Measurements from ENCODE around the gene TMEM37. TPM values are rescaled to one million over a fixed set of nuclear protein-coding genes. Genes with fewer than 3 reads are reported as not detected.
A peak's percentile ranks its signal among the peaks of the same experiment; 100 is the strongest.

Gene TMEM37
- total and polyA plus RNA-seq, 9 of the 15 experiments (the other 6 are each of a cell fraction or from before 2014, with no cell fraction given), result 0.03 to 0.64 (median 0.31) TPM; not detected in 1

GRCh38 chr2:119476301-119477112, 44.9 kb downstream of the TMEM37 start (continued):
- TF ChIP-seq PATZ1 (CRISPR knock-in tag; IDR thresholded peaks at IDR 0.05; ENCODE audit: borderline replicate concordance), result no peak
- no peak for TF ChIP-seq RERE (CRISPR knock-in tag; IDR thresholded peaks at IDR 0.05; ENCODE audit: borderline replicate concordance)
- no peak for TF ChIP-seq NCOA1 (IDR thresholded peaks at IDR 0.05; ENCODE audit: low read depth)
- TF ChIP-seq VEZF1 (CRISPR knock-in tag; IDR thresholded peaks at IDR 0.05), result peak; percentile 13; the same call in 1 of the 2 replicates
- no peak for TF ChIP-seq ZNF24 (IDR thresholded peaks at IDR 0.05)
- no peak for TF ChIP-seq GATA2 (CRISPR knock-in tag; IDR thresholded peaks at IDR 0.05)

Measured in K562 (cell line).